Activated CD4-positive, CD25-positive, alpha-beta regulatory T cell treated with anti-CD3 and anti-CD28 coated beads, Interleukin-2, amount 50 U/mL, for 16 hours (primary cell): Measurements from ENCODE around the gene CFAP74.
"Not testable (repeated sequence)": the region's sequence is repeated elsewhere in the genome, so short reads cannot be mapped to it uniquely, and the experiment has no call there.

Experiments used
- DNase-seq: peaks from one replicate; pipeline ENCODE4 v3.0.0-alpha.2; 2020; ENCODE audit warnings: low read depth, low spot score

The CFAP74 gene

GRCh38 chr1:1899266-1899966, 104.2 kb downstream of the CFAP74 start:
- DNase-seq = no peak

GRCh38 chr1:1898246-1898933, 105.2 kb downstream of the CFAP74 start:
- DNase-seq = no peak

GRCh38 chr1:1895456-1896336, 107.9 kb downstream of the CFAP74 start:
- no peak for DNase-seq

GRCh38 chr1:1895060-1895418, 108.5 kb downstream of the CFAP74 start:
- DNase-seq = no peak

GRCh38 chr1:1894354-1895059, 109.1 kb downstream of the CFAP74 start:
- DNase-seq = no peak

GRCh38 chr1:1893997-1894353, 109.6 kb downstream of the CFAP74 start:
- DNase-seq = no peak

- DNase-seq = no peak
These were observed 110.1 kb downstream of the CFAP74 start for GRCh38 chr1:1893291-1893985.

- no peak for DNase-seq
These were observed 110.8 kb downstream of the CFAP74 start for GRCh38 chr1:1892763-1893120.

GRCh38 chr1:1892079-1892762, 111.4 kb downstream of the CFAP74 start:
- no peak for DNase-seq

- peak; percentile 58 for DNase-seq
These were observed 112.1 kb downstream of the CFAP74 start for GRCh38 chr1:1891349-1892078.

GRCh38 chr1:1890506-1891348, 112.9 kb downstream of the CFAP74 start, which contains the start of gene GNB1:
TSS of gene GNB1 (minus strand) at chr1:1891087. CDS start at chr1:1825453, 65,634 bp downstream.
- peak; percentile 79 for DNase-seq

- no peak for DNase-seq
These were observed 113.6 kb downstream of the CFAP74 start for GRCh38 chr1:1889847-1890505.

- no peak for DNase-seq
These were observed 114.4 kb downstream of the CFAP74 start for GRCh38 chr1:1889090-1889750.

- not testable (repeated sequence) for DNase-seq
These were observed 119.7 kb downstream of the CFAP74 start for GRCh38 chr1:1883890-1884289.

- no peak for DNase-seq
These were observed 120.3 kb downstream of the CFAP74 start for GRCh38 chr1:1883092-1883873.

- no peak for DNase-seq
These were observed 121.9 kb downstream of the CFAP74 start for GRCh38 chr1:1881727-1882126.
